Stimulated activated CD8-positive, alpha-beta memory T cell treated with anti-CD3 and anti-CD28 coated beads, Interleukin-2, amount 100 ng/mL, for 48 hours (primary cell): Measurements from ENCODE around the gene GMNC.
A peak's percentile ranks its signal among the peaks of the same experiment; 100 is the strongest.
"Not testable (repeated sequence)": the region's sequence is repeated elsewhere in the genome, so short reads cannot be mapped to it uniquely, and the experiment has no call there.

Experiments used
- DNase-seq, 2 donors: peaks; one replicate each; pipeline ENCODE4 v3.0.0-alpha.2; 2020; ENCODE audit warnings: low read depth in 2 of 2

The GMNC gene, protein sequence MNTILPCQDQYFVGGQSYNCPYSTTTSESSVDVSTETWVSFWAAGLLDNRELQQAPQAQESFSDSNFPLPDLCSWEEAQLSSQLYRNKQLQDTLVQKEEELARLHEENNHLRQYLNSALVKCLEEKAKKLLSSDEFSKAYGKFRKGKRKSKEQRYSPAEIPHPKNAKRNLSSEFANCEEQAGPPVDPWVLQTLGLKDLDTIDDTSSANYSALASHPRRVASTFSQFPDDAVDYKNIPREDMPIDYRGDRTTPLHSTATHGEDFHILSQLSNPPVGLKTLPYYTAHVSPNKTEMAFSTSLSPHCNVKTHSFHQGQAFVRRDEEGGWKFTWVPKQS

GRCh38 chr3:190862209-190863118 lies at the start of gene GMNC:
TSS of gene GMNC (minus strand) at chr3:190862694. CDS start at chr3:190862615, 79 bp downstream.
- DNase-seq: peak; percentile 15 to 27

- no peak for DNase-seq
Measured at GRCh38 chr3:190911382-190911781, 48.9 kb upstream of the GMNC start.

- no peak for DNase-seq
Measured at GRCh38 chr3:190909908-190910307, 47.4 kb upstream of the GMNC start.

GRCh38 chr3:190903156-190903555 lies 40.7 kb upstream of the GMNC start:
- DNase-seq: no peak

GRCh38 chr3:190902292-190902691 lies 39.8 kb upstream of the GMNC start:
- DNase-seq: no peak

GRCh38 chr3:190892395-190892902 lies 30.0 kb upstream of the GMNC start:
- no peak for DNase-seq

DNA sequence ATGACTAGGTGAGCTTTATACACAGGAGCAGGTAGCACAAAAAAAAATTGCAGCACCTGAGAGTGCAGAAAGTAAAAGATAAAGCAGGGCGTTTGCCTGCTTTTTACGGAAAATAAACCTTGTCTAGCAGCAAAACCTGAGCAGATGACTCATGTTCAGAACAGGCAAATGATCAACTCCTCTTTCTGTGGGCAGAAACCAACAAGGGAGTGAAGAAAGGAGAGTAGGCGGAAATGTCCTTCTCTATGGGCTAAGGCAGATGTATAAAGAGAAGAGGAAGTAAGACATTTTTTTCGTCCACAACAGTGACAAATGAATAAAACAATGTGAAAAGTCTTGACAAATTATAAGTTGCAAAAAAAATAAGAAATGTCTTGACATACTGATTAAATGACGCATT lies 24.5 kb upstream of the GMNC start:
- DNase-seq: no peak

GRCh38 chr3:190883973-190884832 lies 21.7 kb upstream of the GMNC start:
- DNase-seq: no peak

DNA sequence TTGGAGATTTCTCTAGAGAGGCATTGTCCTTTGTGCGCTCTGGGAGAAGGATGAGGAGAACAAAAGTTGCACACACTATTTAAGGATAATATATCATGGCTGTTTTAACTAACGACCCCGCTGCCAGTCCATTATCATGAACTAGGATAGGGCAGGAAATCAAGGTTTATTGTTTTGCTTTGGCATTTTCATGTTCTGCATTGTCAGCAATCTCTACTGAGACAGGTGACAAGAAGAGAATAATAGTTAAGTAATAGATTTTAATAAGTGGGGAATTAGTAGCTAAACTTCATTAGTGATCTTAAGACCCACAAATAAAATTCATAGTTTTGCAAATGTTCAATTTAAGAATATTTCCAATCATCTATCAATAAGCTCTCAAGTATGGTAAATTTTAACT lies 20.6 kb upstream of the GMNC start:
- DNase-seq: no peak

DNA sequence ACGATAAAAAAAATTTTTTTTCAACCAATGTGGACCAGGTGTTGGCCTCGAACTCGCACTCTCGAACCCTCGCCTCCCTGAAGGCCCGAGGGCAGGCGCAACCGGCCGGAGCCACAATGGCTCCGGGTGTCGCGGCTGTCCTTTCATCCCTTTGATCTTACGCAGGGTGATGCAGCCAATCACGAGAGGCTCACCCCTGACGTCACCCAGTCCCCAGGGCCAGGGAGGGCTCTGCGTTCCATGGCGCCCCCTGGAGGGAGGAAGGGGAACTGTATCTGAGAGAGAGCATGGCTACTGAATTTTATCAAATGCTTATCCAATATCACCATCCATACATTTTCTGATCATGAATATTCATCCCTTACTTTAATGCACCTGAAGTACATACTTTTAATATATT lies 15.4 kb upstream of the GMNC start:
- DNase-seq: peak in 1 of 2 donors; percentile 8

DNA sequence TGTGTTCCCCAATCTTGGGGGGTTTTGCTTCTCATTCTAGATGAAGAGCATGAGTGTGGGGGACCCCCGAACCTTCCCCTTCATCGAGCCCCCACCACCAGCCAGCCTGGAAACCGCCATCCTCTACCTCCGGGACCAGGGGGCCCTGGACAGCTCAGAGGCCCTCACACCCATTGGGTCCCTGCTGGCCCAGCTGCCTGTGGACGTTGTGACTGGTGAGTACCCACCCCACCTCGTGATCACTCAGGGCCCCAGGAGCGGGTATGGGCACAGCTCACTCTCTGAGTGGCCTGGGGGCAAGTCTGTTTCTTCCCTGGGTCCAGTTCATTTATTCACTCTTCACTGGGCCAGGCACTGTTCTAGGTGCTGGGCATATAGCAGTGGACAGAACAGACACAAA lies 13.9 kb upstream of the GMNC start:
- not testable (repeated sequence) for DNase-seq

DNA sequence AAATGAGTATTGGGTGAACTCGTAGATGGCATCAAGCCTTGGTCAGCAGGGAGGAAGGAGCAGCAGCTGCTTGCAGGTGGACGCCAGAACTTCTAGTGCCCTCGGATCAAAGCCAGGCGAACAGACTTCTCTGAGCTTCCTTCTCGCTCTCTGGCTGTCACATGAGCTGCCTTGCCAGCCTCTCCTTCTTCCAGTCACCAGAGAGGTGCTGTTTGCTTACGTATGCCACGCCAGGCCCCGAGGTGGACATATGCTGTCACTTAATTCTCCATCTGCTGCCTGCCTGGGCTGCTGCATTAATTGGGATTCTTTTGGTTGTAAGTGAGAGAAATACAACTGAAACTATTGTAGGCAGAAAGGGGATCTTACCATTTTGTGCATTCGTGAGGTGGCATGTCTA lies 12.6 kb upstream of the GMNC start:
- DNase-seq: not testable (repeated sequence)

- no peak for DNase-seq
Measured at GRCh38 chr3:190870127-190870526, 7.6 kb upstream of the GMNC start.

DNA sequence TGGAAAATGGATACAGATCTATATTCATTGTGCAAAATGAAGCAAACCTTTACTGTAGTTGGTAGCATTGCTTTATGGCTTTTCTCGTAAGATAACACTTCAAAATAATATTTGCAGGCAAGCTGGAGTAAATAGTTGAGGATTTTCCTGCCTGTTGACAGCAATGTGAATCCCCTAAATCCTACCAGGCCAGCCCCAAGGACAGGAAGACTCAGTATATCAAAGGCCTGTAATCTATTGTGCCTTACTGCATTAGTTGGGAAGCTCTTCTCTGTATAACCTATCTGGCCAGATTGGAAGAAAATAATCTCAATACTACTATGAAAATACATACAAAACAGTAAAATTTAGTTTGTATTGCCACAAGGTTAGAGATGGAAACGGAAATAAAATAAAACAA lies 4.6 kb upstream of the GMNC start:
- no peak for DNase-seq

- DNase-seq: no peak
Measured at GRCh38 chr3:190865828-190866227, 3.3 kb upstream of the GMNC start.

GRCh38 chr3:190865419-190865818 lies 2.9 kb upstream of the GMNC start:
- DNase-seq: no peak

- no peak for DNase-seq
Measured at GRCh38 chr3:190864002-190864401, 1.5 kb upstream of the GMNC start.

DNA sequence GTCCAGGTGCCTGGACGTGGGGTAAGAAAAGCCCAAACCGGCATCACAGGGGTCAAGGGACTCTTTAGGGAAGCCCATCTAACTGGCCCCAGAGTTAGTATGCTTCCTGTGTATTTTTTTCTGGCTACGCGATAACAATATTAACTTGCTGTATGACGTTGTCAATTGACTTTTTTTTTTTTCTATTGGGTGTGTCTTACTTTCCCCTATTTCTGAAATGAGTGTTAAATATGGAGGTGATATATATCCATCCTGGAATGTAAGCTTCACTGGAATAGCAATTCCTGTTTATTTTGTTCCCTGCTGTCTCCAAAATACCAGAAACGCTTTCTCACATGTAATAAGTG lies 598 bp upstream of the GMNC start:
- DNase-seq: no peak

DNA sequence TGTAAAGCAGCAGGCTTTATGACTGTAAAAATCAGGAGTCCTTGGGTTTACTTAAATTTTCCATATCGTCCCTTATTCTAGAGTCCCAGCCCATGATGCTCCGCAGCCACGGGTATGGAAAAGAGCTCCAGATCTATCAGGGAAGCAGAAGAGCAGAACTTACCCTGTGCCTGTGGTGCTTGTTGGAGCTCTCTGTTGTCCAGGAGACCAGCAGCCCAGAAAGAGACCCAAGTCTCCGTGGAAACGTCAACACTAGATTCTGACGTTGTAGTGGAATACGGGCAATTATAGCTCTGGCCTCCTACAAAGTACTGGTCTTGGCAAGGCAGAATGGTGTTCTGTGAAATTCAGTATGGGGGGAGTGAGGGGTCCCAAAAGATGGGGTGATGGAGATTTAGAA lies 2.0 kb downstream of the GMNC start:
- DNase-seq: no peak

DNA sequence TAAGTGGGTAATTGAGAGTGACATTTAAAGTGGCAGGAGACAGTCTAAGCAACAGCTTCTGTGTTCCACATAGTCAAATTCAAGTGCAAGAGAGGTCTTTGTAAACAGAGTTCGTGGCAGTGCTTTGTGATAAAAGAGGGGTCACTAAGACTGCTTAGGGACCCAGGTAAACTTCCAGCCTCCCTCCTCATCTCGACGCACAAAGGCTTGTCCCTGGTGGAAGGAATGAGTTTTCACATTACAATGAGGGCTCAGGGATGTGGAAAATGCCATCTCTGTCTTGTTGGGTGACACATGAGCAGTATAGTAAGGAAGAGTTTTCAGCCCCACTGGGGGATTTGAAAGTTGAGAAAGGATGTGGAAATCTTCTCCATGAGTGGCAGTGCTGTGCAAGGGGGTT lies 7.3 kb downstream of the GMNC start:
- DNase-seq: no peak

DNA sequence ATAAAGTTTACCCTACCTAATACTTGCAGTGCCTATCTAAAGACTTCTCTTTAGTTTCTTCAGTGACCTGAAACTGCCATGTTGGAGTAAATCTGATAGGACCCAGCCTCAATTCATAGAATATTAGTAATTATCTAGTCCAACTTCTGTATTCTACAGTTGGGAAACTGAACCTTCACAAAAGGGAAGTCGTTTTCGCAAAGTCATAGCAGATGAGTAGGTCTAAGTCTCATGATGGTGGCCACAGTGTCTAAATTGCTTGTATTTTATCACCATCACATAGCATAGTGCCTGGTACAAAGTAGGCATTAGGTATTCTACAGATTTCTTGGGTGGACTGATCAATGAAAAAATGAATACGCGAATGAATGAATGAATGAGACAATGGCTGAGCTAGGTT lies 8.4 kb downstream of the GMNC start:
- no peak for DNase-seq

- no peak for DNase-seq
Measured at GRCh38 chr3:190853464-190853863, 9.0 kb downstream of the GMNC start.
